HCT116 (cell line): ENCODE results near the gene FBXO8. TPM values are rescaled to one million over a fixed set of nuclear protein-coding genes. Genes with fewer than 3 reads are reported as not detected.

Source experiments
- ATAC-seq: fragments of 200-7000 bp; cut with Tn5 transposase; 2 replicates; pipeline ENCODE4 v1.9.1; 2020; ENCODE audit warnings: mild to moderate bottlenecking, moderate library complexity
- BruUV-seq: library from RNA; stranded (reverse); fragments of 400-500 nt; replicated peaks from 2 replicates; lab custom pipeline; 2021; lab: Mats Ljungman, UMichigan
- CTCF ChIA-PET: fragments of 300-600 bp; sonication (Branson Sonifier 250); formaldehyde crosslinking; loops from one replicate; lab custom pipeline; 2021; ENCODE audit warnings: antibody characterized with exemption; lab: Charles Lee
- POLR2A ChIA-PET: fragments of 300-600, 350-600 bp; sonication (Branson Sonifier 250); formaldehyde crosslinking; loops from one replicate; lab custom pipeline; 2021; ENCODE audit warnings: antibody characterized with exemption; lab: Charles Lee
- RAD21 ChIA-PET, 2 experiments: fragments of 300-600 bp; sonication (Branson Sonifier 250); formaldehyde crosslinking; loops; one replicate each; lab custom pipeline; 2023; ENCODE audit warnings: low total read pairs in 2 of 2; ENCODE audit not compliant: uncharacterized antibody in 2 of 2, unreplicated experiment in 2 of 2, low non-redundant PET in 1 of 2; lab: Charles Lee
- DNase-seq: peaks from one replicate; pipeline ENCODE4 v3.0.0-alpha.2; 2010; ENCODE audit warnings: low read depth, low spot score
- H2AFZ ChIP-seq: fragments of 200-600 bp; shearing (Covaris generic), sonication (generic); 2 replicates; pipeline ENCODE4 v1.6.1; 2017; ENCODE audit warnings: low read depth, mixed run types, mixed read lengths, antibody characterized with exemption, low read length; ENCODE audit not compliant: poor library complexity, severe bottlenecking
- H3K27ac ChIP-seq: 2 replicates; pipeline ENCODE4 v1.5.1; 2012; ENCODE audit warnings: low read depth, low read length
- H3K27me3 ChIP-seq: fragments of 200-600 bp; sonication (generic); 2 replicates; pipeline ENCODE4 v1.6.1; 2016; ENCODE audit warnings: mixed run types, low read length, mixed read lengths; ENCODE audit not compliant: insufficient read depth
- H3K36me3 ChIP-seq, 2 experiments: fragments of 200-500 bp in 1 of 2; fragments of 200-600 bp in 1 of 2; sonication (Bioruptor generic) in 1 of 2; sonication (generic) in 1 of 2; 2 replicates each; pipeline versions ENCODE4 v1.5.1 to v1.6.1; 2014 to 2016; ENCODE audit warnings: low read length in 2 of 2, inconsistent platforms in 1 of 2, mixed read lengths in 1 of 2, mixed run types in 1 of 2; ENCODE audit not compliant: insufficient read depth in 2 of 2, control insufficient read depth in 1 of 2
- H3K4me1 ChIP-seq, 2 experiments: fragments of 200-600 bp in 1 of 2; sonication (generic) in 1 of 2; 2 replicates each; pipeline versions ENCODE4 v1.5.1 to v1.6.1; 2012 to 2017; ENCODE audit warnings: low read length in 2 of 2, inconsistent platforms in 1 of 2, mild to moderate bottlenecking in 1 of 2, mixed read lengths in 1 of 2, mixed run types in 1 of 2, moderate library complexity in 1 of 2; ENCODE audit not compliant: insufficient read depth in 2 of 2, control insufficient read depth in 1 of 2
- H3K4me2 ChIP-seq: fragments of 200-600 bp; sonication (generic); 2 replicates; pipeline ENCODE4 v1.6.1; 2017; ENCODE audit warnings: mixed run types, low read length, mixed read lengths
- H3K4me3 ChIP-seq, 2 experiments: fragments of 200-600 bp in 1 of 2; sonication (generic) in 1 of 2; replicated peaks in 1 of 2; 2 replicates each; pipeline ENCODE4 v1.5.1; 2011 to 2016; ENCODE audit warnings: low read length in 2 of 2, control low read depth in 1 of 2, low read depth in 1 of 2, mild to moderate bottlenecking in 1 of 2, mixed read lengths in 1 of 2, mixed run types in 1 of 2
- H3K79me2 ChIP-seq: fragments of 200-600 bp; sonication (generic); 2 replicates; pipeline ENCODE4 v1.6.1; 2017; ENCODE audit warnings: mild to moderate bottlenecking, mixed run types, low read length, moderate library complexity, mixed read lengths; ENCODE audit not compliant: insufficient read depth
- H3K9ac ChIP-seq: fragments of 200-600 bp; sonication (generic); 2 replicates; pipeline ENCODE4 v1.6.1; 2016; ENCODE audit warnings: low read length, mixed read lengths
- H3K9me2 ChIP-seq: fragments of 200-600 bp; sonication (generic), shearing (Covaris generic); 2 replicates; pipeline ENCODE4 v1.6.1; 2017; ENCODE audit warnings: mixed run types, mild to moderate bottlenecking, moderate library complexity; ENCODE audit not compliant: insufficient read depth
- H3K9me3 ChIP-seq, 2 experiments: fragments of 200-500 bp in 1 of 2; fragments of 200-600 bp in 1 of 2; sonication (Bioruptor generic) in 1 of 2; sonication (generic) in 1 of 2; 2 replicates each; pipeline ENCODE4 v1.6.1; 2014 to 2017; ENCODE audit warnings: low read length in 2 of 2, mixed read lengths in 2 of 2, inconsistent platforms in 1 of 2, low read depth in 1 of 2, mild to moderate bottlenecking in 1 of 2, mixed run types in 1 of 2, moderate library complexity in 1 of 2; ENCODE audit not compliant: control insufficient read depth in 1 of 2, insufficient read depth in 1 of 2
- H4K20me1 ChIP-seq: fragments of 200-600 bp; sonication (generic), shearing (Covaris generic); 2 replicates; pipeline ENCODE4 v1.6.1; 2017; ENCODE audit warnings: mixed run types, mild to moderate bottlenecking, moderate library complexity; ENCODE audit not compliant: insufficient read depth
- ATF3 ChIP-seq: IDR thresholded peaks from 2 replicates; pipeline ENCODE4 v1.6.1; 2012
- CBX3 ChIP-seq: IDR thresholded peaks from 2 replicates; pipeline ENCODE4 v1.6.1; 2012; ENCODE audit warnings: low read depth
- CEBPB ChIP-seq: IDR thresholded peaks from 2 replicates; pipeline ENCODE4 v1.6.1; 2012; ENCODE audit warnings: low read depth
- ELF1 ChIP-seq: IDR thresholded peaks from 2 replicates; pipeline ENCODE4 v1.6.1; 2012; ENCODE audit warnings: low read depth, borderline replicate concordance
- EZH2phosphoT487 ChIP-seq: fragments of 200-600 bp; IDR thresholded peaks from 2 replicates; pipeline ENCODE4 v1.6.1; 2018; ENCODE audit warnings: antibody characterized with exemption, borderline replicate concordance
- JUND ChIP-seq: IDR thresholded peaks from 2 replicates; pipeline ENCODE4 v1.6.1; 2012
- MAX ChIP-seq: IDR thresholded peaks from 2 replicates; pipeline ENCODE4 v1.6.1; 2012
- POLR2A ChIP-seq: IDR thresholded peaks from 2 replicates; pipeline ENCODE4 v1.7.0; 2011; ENCODE audit warnings: borderline replicate concordance; ENCODE audit not compliant: insufficient read depth, insufficient read length; ENCODE audit errors: extremely low read depth
- POLR2AphosphoS5 ChIP-seq: IDR thresholded peaks from 2 replicates; pipeline ENCODE4 v1.6.1; 2011; ENCODE audit warnings: mild to moderate bottlenecking, low read depth, low read length, moderate library complexity
- REST ChIP-seq: IDR thresholded peaks from 2 replicates; pipeline ENCODE4 v1.6.1; 2012; ENCODE audit warnings: low read depth
- SIN3A ChIP-seq: IDR thresholded peaks from 2 replicates; pipeline ENCODE4 v1.6.1; 2012; ENCODE audit warnings: low read depth
- ZFX ChIP-seq: fragments of 450-650 bp; IDR thresholded peaks from 2 replicates; pipeline ENCODE4 v1.6.1; 2017
- ZNF274 ChIP-seq: fragments of 200-500 bp; sonication (Bioruptor generic); IDR thresholded peaks from 2 replicates; pipeline ENCODE4 v1.6.1; 2014; ENCODE audit warnings: mild to moderate bottlenecking, low read depth, low read length, inconsistent platforms
- intact Hi-C: fragments of 100-400 bp; cut with micrococcal nuclease; formaldehyde crosslinking; loops from 2 replicates; pipeline ENCODE4 v1.10.0; 2022
- total RNA-seq: library from RNA; stranded (reverse); gene quantifications from one replicate; pipeline ENCODE4 v1.2.1, GENCODE V29; 2021; ENCODE audit not compliant: unreplicated experiment

The FBXO8 gene
- total RNA-seq, 1 experiment from 2014 or later: 13.0 TPM

- H2AFZ ChIP-seq: peak overlapping the region; percentile 92
- peak overlapping the region; percentile 82 to 91 for H3K4me3 ChIP-seq
- no peaks in the 10 kb centered on the region for H3K27me3 ChIP-seq
- BruUV-seq: no TSS peak
- no peaks in the 10 kb centered on the region for H4K20me1 ChIP-seq
- no peaks in the 10 kb centered on the region for H3K36me3 ChIP-seq
- POLR2A ChIA-PET: interaction anchor here (0.7 kb wide), 1 partner anchor 70 kb away, joined by 3 read pairs; no protein-coding TSS in a partner anchor
- TF ChIP-seq ATF3 (no peak), JUND (no peak), MAX (no peak), ZFX (no peak), EZH2phosphoT487 (no peak), SIN3A (no peak), ELF1 (no peak), REST (no peak), POLR2A (no peak), POLR2AphosphoS5 (no peak), ZNF274 (no peak), CEBPB (no peak), CBX3 (no peak)
- RAD21 ChIA-PET: no interaction called here
- H3K79me2 ChIP-seq: peaks cover 34% of the 10 kb centered on the region
- peak overlapping the region; percentile 85 for H3K4me2 ChIP-seq
- peaks cover 0 to 13% of the 10 kb centered on the region in 2 experiments; a peak in 2 of 4 replicates for H3K4me1 ChIP-seq
- no peaks in the 10 kb centered on the region for H3K9me3 ChIP-seq
- DNase-seq (no peak), ATAC-seq (no peak)
- H3K9me2 ChIP-seq: no peaks in the 10 kb centered on the region
- CTCF ChIA-PET: no interaction called here
- intact Hi-C loops: no loop called here
- peak overlapping the region; percentile 88 for H3K9ac ChIP-seq
- peak overlapping the region; percentile 84; the same call in 1 of the 2 replicates for H3K27ac ChIP-seq
These were observed 1.0 kb upstream of the FBXO8 start for GRCh38 chr4:174284487-174284886.
